HG02571 (cell line): Measurements from ENCODE around the gene HMCN1.
"Not testable (repeated sequence)": the region's sequence is repeated elsewhere in the genome, so short reads cannot be mapped to it uniquely, and the experiment has no call there.

Experiments
- ATAC-seq: cut with Tn5 transposase; IDR thresholded peaks from one replicate; pipeline ENCODE4 v1.9.1; 2021; ENCODE audit warnings: mild to moderate bottlenecking, moderate library complexity; ENCODE audit not compliant: unreplicated experiment

Gene HMCN1

DNA sequence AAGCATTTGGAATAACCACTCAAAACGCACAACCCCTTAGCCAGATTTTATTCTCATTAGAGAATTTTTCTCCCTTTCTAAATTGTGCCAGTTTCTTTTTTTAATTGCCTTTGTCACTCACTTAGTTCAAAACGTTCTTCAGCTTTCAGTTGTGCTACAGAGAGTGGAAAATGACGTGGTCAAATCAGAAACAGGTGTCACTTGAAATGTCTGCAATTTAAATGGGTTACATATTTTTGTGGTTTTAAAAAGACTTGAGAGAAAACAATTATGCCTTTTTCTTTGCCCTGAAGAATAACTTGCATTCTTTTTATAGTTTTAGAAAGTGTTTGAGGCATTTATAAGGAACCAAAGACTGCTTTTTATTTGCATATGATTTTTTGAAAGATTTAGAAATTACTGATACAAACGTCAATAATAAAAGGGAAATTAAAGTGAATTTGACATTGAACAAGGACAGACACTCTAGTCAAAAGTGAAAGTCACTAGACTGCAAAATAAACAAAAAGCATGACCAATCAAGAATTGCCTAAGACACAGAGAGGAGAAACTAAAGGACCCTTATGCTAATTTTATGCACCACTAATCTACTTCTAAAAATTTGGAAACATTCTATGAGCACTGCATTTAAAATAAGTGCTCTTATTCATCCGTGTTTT, 449.9 kb downstream of the HMCN1 start:
- peak; percentile 58 for ATAC-seq

DNA sequence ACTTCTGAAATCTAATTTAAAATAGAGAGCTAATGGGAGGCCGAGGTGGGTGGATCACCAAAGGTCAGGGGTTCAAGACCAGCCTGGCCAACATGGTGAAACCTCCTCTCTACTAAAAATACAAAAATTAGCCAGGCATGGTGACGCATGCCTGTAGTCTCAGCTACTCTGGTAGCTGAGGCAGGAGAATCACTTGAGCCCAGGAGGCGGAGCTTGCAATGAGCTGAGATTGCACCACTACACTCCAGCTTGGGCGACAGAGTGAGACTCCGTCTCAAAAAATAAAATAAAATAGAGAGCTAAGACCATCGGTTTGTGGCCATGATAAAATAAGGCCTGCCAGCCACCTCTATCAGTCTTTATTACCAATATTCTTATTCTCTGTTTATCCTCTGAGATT, 452.1 kb downstream of the HMCN1 start:
- not testable (repeated sequence) for ATAC-seq

DNA sequence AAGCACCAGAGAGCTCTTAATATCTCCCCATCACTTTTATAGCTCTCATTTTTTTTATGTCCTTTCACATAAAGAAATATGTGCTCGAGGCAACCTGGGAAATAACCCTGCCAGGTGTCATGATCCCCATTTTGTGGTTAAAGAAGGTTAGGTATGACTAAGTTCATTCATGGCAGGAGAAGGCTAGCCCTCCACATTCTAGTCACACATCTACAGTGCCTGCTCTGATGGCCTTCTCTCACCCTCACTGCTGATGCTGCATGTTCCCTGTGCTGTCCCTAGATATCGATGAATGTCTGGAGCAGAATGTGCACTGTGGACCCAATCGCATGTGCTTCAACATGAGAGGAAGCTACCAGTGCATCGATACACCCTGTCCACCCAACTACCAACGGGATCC, 453.4 kb downstream of the HMCN1 start:
- ATAC-seq = peak; percentile 50

DNA sequence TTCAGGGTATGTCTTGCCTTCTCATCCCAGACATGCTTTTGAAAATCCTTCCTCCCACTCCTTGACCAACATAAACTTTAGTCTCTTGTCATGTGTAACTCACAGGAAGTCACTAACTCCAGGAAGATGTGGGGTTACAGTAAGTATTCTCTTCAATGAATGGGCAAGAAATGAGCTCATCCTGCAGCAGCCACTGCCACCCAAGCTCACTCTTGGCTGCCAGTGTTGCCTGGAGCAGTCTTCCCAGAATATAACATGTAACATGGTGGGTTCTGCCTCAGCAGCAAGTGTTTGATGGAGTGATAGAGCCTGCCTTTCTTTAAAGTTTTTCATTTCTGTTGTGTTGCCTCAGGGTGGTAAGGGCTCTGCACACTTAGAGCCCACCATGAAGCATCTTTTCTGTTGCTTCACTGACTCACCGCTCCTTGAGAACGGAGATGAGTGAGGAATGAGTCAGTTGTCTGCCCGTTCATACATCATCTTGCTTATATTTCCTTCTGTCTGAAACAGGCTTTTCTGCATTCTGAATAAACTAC, 453.9 kb downstream of the HMCN1 start:
- no peak for ATAC-seq

DNA sequence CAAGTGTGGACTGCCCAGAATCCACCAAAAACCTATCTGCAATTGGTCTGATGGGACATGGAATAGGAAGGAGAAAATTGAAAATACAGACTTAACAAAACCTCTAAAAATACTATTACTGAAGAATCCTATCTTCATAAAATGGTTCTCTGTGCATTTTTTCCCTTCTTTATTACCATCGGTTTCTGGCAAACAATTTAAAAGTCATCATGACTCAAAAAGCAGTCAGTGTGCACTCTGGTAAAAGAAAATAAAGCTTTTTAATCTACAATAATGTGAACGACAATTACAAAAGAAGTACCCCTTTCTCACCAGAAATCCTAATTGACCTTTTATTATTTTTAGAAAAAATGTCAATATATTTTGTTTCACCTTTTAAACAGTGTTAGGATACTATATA, 454.5 kb downstream of the HMCN1 start:
- no peak for ATAC-seq

DNA sequence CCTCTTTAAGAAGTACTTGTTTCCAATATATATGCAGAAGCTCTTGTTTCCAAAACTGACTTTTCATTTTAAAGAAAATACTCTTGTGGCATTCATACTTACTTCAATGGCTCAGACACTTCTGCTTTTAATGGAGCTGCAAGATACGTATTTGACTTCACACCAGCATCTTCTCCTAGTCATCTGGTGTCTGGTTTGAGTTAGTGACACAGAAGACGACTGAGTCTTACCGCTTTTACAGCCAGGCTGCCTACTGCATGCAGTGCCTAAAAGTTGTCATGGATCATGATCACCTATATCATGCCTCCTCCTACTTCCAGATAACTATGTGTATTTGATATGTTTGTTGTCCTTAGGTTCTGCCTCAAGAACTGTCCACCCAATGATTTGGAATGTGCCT, 455.0 kb downstream of the HMCN1 start:
- ATAC-seq = no peak

DNA sequence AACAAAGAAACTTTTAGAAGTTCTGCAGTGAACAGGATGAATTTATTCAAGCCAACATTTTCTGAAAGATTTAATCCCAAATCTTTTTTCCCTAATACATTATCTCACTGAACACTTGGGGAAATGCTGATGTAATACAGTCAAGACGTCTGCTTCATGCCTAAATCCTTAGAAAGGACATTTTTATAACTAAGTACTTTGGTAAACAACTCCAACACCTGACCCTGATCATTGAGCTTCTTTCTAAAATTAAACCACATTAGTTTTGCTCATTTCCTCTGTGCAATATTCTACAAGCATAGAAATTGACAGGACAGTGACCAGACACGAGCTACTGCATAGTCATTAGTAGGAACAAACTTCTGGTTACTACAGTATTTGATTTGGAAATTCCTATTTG, 457.3 kb downstream of the HMCN1 start:
- no peak for ATAC-seq

DNA sequence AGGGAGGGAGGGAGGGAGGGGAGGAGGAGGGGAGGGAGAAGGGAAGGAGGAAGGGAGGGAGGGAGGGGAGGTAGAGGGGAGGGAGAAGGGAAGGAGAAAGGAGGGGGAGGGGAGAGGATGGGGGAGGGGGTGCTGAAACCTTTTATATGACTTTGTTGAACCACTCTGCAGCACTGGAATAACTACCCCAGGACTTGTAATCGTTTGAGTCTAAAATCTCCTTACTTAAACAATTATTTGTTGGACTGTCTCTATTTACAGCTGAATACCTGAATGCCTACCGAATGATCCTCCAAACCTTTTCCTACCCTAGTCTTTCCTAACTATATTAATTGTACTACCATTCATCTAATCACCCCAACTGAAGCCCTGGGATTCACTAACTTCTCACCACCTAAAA, 459.0 kb downstream of the HMCN1 start:
- no peak for ATAC-seq

DNA sequence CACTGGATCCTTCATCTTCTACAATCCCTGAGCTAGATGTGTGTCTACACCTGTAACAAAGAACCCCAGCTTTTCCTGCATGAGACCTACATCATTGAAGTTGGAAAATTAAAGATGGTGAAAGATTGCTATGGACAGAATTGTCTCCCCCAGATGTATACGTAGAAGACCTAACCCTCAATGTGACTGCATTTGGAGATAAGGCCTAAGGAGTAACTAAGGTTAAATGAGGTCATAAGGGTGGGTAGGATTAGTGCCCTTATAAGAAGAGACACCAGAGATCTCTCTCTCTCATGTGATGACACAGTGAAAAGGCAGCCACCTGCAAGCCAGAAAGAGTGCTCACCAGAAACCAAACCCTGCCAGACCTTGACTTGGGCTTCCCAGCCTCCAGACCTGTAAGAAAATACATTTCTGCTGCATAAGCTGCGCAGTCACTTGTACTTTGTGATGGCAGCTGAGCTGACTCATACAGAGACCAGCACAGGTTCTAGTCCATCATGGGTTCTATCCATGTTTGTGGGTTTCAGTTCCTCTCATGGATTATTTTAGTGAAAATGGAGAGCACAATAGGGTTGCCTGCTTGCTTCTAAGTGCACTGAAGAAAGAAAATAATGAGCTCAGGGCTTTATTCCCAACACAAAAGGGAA, 460.0 kb downstream of the HMCN1 start:
- peak; percentile 89 for ATAC-seq

DNA sequence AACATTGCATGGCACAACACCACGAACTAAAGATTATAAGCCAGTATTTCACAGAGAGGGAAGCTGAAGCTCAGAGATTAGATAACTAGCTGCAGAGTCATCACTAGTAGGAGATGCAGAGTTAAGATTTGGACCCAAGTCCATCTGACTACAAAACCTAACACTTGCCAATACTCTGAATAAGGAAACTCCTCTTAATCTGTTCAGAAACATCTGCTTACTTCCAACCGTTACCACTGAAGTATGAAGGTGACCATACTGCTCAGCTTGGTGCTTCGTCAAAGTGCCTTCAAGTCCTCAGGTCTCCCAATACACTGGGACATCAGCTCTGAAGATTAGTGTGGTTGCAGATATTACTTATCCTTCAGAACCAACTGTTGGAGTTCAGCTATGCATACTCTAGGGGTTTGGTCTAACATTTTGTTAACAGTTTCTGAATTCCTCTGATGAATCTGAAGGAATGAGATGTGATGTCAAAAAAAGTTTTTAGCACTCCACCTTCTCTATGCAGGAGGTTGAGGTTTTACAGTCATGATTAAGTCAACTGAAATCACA, 461.3 kb downstream of the HMCN1 start:
- no peak for ATAC-seq

DNA sequence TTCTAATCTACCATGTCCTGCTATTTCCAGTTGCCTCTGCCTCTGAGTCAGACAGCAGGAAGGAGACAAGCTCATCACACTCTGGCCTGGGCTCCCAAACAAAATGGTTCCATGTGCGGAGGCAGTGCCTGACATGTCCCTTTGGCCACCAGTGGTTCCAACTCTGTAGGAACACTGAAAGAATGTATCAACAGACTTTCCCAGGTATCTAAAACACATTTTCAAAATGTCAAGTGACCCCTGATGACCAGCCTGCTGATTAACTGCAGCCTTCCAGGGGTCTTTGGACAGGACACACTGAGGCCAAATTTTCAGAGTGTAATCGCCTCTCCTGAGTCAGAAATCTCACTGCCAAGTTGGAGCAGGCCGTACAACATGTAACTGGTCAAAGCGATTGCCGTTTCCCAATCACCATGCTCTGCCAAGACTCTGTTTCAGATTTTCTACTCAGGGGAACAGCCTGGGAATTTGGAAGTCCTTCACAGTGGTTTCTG, 468.1 kb downstream of the HMCN1 start:
- ATAC-seq = no peak

DNA sequence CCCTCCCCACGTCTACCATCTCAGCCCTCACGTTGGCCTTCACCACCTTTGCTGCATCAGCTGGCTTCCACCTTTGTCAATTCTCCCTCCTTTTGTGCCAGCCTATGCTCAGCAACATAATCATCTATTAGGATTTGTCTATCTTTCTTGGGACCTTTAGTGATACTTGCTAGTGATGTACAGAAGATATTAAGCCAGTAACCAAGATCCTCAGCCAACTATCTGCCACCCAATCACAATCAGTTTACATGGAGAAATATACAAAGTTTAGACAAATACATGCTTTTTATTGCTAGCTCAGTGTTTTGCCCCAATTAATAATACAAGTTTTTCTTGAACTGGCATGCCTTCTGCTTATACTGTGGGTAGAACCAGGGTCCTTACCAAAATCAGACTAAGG, 468.6 kb downstream of the HMCN1 start:
- no peak for ATAC-seq

DNA sequence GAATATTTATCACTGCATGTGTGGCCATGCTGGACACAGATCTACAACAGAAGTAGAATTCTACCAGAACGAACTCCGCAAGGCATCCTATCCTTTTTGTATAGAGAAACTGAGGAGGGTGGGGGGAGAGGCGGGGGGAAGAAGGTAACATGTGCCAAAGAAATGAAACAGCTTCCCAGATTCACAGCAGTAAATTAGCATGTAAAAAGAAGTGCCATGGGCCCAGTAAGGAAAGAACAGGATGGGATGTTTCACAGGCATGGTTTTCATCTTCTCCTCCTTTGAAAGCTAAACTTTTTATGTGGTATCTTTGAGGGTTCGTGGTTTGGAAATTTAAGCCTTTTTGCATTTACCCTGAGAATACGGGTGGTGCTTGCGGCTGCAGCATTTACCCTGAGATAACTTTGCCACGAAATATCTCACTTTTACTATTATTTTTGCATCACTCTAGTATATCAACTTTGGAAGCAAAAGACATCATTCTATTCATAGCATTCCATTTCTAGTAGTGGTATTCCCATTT, 471.9 kb downstream of the HMCN1 start:
- no peak for ATAC-seq

DNA sequence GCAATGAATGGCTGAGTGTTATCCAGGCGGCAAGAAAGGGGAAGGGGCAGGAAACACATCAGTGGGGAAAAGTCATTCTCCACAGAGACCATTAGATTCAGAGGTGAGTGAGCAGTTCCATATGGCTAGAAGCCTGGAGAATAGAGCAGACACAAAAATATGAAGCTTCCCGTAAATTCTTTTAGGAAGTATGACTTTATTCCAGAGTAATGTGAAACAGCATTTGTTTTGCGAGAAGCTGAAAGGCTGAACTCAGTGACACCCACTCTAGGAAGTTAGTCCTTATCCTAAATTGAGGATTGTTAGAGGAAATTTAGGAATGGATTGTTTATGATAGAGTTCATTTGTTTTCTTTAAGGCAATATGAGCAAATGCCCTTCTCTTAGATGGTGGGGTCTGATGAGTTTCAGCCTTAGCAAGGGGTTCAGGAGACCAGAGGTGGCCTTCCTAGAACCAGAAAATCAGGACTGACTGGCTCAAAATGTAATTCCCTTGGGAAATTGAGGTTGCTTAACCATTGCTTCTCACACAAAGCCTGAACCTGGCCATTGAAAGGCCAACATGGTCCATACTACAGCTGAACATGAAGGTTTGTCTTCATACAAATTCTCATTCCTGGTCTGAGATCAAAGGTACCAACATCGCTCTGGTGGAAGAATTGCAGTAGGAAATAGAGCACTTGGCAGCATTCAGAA, 473.3 kb downstream of the HMCN1 start:
- ATAC-seq = no peak

DNA sequence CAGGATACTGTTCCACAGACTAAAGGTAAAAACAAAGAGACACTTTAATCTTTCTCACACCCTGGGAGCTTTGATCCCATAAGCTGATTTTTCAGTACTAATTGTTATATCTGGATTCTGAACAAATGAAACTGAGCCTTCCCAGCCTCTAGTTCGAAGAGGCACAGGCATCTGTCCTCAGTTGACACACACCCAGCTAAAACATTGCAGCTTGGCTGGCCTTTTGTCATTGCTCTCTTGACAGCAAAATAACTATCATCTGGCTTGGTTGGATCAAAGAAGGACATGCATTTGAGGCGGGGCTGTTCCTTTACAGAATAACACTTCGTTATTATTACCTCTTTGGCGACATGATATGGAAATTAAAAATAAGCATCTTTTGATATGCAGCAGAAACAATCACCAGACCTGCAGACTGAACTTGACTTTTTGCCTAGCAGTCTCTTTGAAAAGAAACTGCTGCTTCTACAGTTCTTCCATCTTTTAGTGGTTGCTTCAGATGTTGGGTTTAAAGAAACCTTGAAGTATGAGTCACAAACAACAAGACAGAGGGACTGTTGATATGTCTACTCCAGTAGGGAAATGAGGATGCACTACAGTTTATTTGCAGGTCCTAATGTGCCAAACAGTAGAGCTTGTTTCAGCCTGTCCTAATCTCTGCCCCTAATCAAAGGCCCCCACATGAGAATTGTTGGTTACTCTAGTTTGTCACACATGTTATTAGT, 474.4 kb downstream of the HMCN1 start:
- no peak for ATAC-seq

DNA sequence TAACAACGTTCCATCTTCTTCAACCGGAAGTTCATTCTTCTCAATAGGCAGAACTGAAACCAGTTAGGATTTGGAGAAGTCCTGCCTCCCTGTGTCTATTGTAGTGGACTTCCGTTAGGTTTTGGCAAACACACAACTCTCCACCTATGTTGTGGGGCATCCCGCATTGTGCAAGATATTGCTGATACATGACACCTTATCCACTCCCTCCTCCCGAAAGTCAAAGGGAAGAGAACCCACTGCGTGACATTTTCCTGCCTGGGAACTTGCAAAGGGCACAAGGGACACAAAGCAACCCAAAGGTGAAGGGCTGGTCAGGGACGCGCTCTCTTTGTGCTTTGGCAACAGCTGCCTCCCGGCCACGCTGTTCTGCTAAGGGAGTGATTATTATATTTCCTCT, 476.1 kb downstream of the HMCN1 start:
- ATAC-seq = no peak

DNA sequence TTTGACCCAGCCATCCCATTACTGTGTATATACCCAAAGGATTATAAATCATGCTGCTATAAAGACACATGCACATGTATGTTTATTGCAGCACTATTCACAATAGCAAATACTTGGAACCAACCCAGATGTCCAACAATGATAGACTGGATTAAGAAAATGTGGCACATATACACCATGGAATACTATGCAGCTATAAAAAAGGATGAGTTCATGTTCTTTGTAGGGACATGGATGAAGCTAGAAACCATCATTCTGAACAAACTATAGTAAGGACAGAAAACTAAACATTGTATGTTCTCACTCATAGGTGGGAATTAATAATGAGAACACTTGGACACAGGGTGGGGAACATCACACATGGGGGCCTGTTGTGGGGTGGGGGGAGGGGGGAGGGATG, 477.4 kb downstream of the HMCN1 start:
- ATAC-seq = not testable (repeated sequence)

DNA sequence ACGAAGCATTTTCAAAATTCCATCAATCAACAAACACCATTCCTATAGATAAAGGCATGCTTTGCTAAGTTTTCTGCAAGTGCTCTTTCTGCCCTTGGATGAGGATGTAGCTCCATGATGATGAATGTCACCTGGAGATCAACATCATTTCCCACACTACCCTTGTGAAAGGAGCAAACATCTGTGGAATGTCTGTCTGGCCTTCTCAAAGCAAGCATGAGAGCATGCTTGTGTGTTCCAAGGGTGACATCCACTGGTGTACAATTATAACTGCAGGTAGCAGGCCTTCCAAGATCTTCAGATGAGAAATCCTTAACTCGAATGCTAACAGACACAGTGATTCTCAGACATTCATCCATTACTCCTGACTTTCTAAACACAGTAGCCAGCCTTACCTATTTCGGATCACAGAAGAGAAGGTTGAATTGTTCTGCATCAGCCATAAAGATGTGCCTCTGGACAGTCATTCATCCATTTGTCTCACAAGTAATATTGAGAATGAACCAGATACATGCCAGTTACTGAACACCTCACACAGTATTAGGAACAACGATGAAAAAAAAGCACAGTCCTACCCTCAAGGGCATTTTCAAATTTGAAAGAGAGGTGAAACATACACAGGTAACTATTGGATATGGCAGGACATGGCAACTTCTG, 478.5 kb downstream of the HMCN1 start:
- peak; percentile 87 for ATAC-seq

DNA sequence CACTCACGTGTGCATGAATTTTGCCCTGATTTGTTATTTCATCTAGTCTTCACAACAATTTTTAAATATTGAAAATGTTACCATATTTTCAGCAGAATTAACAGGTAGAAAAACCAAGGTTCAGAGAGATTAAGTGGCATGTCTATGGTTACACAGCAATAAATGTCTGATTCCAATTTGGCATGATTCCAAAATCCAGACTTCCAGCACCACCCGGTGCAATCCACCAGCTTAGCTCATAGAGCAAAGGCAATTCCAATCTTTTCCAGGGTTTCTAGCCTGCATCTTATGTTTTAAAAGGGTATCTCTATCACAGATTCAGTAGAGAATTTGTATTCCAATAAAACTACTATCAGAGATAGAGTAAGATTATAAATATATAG, 479.0 kb downstream of the HMCN1 start:
- no peak for ATAC-seq

DNA sequence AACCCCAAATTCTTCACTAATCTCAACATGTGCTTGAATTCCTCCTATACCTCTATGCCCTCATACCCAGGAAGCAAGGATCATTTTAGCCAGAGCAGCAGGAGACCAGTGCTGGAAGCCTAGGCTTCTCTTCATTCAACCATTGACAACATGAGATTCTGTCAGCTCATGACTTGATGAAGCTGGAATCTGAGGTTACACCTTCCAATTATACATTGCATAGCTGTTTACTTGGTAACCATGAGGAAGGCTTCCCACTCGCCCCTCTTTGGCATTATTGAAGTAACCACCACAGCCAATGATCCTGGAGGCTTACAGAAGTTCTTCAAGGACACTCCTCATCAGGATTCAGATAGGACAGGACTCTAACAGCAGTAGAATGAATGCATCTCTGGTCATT, 480.6 kb downstream of the HMCN1 start:
- no peak for ATAC-seq
